GM21576 (cell line): ENCODE results near the gene DDIT4L.
"Not testable (repeated sequence)": the region's sequence is repeated elsewhere in the genome, so short reads cannot be mapped to it uniquely, and the experiment has no call there.

Experiments
- ATAC-seq: cut with Tn5 transposase; IDR thresholded peaks from one replicate; pipeline ENCODE4 v1.9.1; 2021; ENCODE audit warnings: mild to moderate bottlenecking, moderate library complexity; ENCODE audit not compliant: unreplicated experiment

The DDIT4L gene

DNA sequence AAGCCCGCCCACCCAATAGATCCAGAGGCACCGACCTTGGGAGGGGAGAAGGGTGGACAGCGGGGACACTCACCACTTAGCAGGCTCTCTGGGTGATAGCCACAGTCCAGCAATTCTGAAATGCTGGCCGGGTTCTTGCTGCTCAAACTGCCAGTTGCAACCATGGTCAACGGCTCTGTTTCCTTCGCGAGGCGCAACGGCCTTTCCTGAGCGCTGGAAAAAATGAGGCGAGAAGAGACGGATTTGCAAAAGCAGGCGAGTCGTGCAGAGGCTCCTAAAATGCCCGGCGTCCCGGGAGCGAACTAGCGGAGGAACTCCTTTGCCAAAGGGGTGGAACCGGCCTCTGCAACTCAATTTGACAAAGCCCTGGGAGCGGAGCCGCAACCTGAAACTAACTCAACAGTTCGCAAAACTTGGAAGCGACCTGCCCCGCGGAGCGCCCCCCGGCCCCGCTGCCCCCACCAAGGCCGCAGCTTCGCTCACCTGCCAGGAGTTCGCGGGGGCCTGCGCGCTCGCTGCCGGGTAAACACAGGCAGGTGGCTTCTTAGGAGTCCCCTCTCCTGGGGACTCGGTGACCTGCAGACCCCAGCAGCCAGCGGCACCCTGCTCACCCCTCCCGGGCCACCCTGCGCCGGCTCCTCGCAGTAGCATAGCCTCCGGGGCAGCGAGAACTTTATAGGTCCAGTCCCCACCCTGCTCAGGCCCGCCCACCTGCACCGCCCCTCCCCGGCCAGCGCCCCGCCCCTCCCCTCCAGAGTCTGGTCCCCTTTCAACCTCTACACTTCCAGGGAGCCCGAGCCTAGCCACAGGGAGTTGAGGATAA, at the start of gene DDIT4L:
Gene DDIT4L, minus strand, starts transcription at position 649 of the 823 bp plus-strand sequence. Its CDS starts 485 bp downstream, at position 164.
- no peak for ATAC-seq

GRCh38 chr4:100240008-100240407, 49.7 kb upstream of the DDIT4L start:
- no peak for ATAC-seq

DNA sequence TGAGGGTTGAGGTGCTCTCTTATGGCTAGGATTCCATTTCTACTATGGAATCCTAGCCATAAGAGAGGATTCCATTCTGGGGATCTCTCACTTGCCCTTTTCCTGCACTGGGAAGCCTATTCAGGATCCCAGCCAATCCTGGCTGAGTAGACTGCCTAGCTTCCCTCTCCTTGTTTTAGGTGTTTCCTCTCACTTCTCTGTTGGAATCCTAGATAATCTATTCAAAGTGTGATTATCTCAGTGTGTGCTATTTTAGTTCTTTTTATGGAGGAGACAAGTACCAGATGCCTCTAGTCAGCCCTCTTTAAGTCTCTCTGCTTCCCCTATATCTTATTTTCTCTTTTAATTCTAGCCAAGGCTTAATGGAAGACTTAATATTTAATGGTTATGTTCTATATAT, 34.5 kb upstream of the DDIT4L start:
- no peak for ATAC-seq

DNA sequence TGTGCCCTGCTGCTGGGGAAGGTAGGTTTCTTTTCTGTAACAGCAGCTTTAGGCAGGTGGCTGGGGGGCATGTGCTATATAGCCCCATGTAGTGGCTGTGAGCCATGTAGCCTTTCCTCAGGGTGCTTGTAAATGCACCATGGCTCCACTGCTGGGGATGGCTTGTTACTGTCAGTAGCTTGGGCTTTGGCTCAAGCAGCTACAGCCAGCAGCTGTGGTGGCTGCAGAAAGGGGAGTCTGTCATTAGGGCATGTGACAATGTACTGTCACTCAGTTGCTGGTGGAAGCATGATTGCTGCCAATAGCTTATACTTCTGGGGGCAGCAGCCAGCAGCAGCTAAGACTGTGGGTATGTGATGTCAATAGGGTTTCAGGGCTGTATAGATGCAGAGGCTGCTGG, 33.9 kb upstream of the DDIT4L start:
- ATAC-seq: no peak

DNA sequence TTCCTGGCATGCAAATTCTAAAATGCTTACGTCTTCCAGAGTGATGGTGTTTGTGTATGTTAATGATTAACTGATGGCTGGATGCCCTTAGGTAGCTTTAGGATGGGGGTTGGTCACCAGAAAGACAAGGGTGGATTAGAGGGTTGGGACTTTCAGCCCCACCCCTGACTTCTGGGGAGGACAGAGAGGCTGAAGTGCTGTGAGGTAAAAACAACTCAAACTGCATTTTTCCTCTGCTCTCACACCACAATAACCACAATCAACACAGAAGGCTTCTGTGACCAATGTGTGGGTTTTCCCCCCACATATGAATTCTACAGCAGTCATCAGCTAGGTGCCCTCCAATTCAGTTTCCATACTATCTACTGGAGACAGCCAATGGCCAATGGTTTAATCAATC, 18.7 kb upstream of the DDIT4L start:
- peak; percentile 88 for ATAC-seq

- ATAC-seq: no peak
Observed at GRCh38 chr4:100208459-100208858, 18.2 kb upstream of the DDIT4L start.

- ATAC-seq: no peak
Observed at GRCh38 chr4:100206850-100207249, 16.6 kb upstream of the DDIT4L start.

DNA sequence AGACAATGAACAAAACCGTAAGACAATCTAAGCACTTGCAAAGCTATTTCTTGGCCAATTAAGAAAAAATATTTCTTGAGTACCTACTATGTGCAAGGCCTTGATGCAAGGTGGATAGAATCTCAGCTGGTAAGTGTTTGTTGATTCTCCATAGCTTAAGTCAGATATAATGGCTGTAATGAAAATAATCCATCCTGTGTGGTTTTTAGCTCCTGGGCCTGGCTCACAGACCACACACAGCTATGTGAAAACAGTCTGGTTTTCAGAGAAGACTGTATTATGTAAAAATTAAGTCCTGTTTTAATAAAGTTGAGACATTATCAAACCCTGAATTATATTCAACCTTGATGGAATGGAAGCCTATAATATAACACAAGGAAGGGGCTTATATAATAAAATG, 7.8 kb upstream of the DDIT4L start:
- ATAC-seq: no peak

DNA sequence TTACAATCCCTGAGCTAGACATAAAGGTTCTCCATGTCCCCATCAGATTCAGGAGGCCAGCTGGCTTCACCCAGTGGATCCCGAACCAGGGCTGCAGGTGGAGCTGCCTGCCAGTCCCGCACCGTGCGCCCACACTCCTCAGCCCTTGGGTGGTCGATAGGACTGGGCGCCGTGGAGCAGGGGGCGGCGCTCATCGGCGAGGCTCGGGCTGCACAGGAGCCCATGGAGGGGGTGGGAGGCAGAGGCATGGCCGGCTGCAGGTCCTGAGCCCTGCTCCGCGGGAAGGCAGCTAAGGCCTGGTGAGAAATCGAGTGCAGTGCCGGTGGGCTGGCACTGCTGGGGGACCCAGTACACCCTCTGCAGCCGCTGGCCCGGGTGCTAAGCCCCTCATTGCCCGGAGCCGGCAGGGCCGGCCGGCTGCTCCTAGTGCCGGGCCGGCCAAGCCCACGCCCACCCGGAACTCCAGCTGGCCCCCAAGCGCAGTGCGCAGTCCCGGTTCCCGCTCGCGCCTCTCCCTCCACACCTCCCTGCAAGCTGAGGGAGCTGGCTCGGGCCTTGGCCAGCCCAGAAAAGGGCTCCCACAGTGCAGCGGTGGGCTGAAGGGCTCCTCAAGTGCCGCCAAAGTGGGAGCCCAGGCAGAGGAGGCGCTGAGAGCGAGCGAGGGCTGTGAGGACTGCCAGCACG, 6.3 kb upstream of the DDIT4L start:
- not testable (repeated sequence) for ATAC-seq

GRCh38 chr4:100190643-100191600, 654 bp upstream of the DDIT4L start:
- no peak for ATAC-seq

DNA sequence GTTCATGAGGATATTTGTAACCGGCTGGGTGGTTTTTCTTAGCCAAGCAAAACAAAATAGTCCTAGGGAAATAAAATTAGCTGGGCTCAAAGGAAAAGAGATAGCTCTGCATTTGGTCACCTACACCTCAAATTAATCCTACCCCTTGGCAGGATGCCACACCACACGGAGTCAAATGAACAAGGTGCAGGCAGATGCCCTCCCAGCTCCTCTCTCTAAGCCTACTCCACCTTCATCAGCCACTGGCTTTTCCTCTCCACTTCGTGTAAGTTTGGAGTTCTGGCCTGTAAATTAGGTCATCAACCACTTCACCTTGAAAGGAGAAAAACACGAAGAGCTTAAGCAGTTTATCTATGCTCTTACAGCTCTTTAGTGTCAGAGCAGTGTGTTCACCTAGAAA, 1.4 kb downstream of the DDIT4L start:
- no peak for ATAC-seq

- no peak for ATAC-seq
Observed at GRCh38 chr4:100187781-100188180, 2.5 kb downstream of the DDIT4L start.

DNA sequence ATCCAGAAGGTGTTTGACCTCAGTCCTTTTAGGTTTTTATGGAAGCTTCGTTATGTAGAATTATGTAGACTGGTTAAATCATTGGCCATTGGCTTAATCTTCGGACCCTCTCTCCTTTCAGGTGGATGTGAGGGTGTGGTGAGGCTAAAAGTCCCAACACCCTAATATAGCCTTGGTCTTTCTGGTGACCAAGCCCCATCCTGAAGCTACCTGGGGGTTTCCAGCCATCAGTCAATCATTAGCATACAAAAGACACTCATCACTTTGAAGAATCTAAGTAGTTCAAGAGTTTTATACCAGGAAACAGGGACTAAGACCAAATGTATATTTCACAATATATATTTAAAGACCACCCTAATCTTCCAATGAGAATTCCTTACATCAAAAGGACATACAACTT, 5.5 kb downstream of the DDIT4L start:
- ATAC-seq: no peak

DNA sequence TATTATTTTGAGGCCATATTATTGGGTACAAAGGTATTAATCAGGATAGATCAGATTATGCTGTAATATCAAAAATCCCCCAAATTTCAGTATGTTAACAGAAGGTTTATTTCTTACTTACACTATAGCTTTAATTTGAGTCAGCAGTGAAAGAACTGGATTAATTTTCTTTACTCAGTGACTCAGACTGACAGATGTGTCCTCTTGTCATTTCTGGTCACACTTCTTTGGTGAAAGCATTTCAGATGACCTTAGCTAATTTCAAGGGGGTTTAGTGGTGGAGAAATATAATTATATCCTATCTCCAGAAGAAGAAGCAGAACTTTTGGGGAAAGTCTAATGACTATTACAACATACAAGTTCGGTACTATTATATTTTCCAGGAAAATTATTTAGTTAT, 12.4 kb downstream of the DDIT4L start:
- ATAC-seq: no peak

- ATAC-seq: no peak
Observed at GRCh38 chr4:100177126-100177525, 13.1 kb downstream of the DDIT4L start.

- ATAC-seq: no peak
Observed at GRCh38 chr4:100175858-100176257, 14.4 kb downstream of the DDIT4L start.

DNA sequence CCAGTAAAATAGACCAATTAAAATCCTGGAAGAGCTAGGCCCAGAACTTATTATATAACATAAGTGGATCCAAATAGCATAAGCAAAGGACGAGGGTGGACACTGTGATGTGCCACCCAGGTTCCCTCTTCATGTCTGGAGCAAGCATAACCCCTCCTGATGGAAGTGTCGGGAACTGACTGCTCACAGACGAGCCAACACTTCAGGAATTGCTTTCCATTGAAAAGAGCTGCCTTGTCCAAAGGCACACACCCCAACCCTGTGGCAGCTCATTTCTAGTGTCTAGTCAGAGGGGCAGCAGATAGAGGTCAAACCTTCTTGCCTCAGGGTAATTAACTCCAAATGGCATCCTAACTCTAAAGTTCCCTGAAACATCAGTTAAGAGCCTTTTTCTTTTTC, 15.3 kb downstream of the DDIT4L start:
- no peak for ATAC-seq

DNA sequence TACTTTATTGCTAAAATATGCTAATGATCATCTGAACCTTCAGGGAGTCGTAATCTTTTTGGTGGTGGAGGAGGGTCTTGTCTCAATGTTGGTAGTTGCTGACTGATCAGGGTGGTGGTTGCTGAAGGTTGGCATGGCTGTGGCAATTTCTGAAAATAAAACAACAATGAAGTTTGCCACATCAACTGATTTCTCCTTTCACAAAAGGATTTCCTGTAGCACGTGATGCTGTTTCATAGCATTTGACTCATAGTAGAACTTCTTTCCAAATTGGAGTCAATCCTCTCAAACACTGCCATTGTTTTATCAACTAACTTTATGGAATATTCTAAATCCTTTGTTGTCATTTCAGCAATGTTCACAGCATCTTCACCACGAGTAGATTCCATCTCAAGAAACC, 19.3 kb downstream of the DDIT4L start:
- ATAC-seq: no peak

GRCh38 chr4:100169491-100170485, 20.5 kb downstream of the DDIT4L start:
- no peak for ATAC-seq

DNA sequence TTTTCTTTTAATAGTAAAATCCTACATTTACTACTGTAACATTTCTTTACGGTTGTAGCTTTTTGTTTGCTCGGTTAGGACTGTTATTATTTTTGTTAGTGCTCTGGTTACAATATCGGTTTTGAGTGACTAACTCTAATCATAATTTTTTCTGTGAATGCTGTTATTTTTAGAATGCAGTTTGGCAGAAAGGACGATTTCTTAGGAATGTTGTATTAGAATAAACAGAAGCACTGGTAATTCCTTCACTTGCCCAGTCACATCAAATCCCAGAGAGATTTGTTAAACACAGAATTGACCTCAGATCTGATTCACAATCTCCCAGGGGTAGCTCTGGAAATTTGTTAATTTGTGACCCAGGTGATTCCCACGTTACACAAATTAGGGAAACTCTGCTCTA, 21.7 kb downstream of the DDIT4L start:
- no peak for ATAC-seq
